ENCODE measurements around the gene REXO4. TPM values are rescaled to one million over a fixed set of nuclear protein-coding genes. Genes with fewer than 3 reads are reported as not detected.

Gene REXO4
- total RNA-seq, 4 donors from 2014 or later = 12.1 to 21.9 (median 16.0) TPM

- no peak overlapping the region for H3K4me3 ChIP-seq
- TF ChIP-seq EP300 (IDR thresholded peaks at IDR 0.05; ENCODE audit: low read depth) = no peak
- no peak for TF ChIP-seq POLR2A (IDR thresholded peaks at IDR 0.05)
- no peak for TF ChIP-seq CTCF (IDR thresholded peaks at IDR 0.05)
- TF ChIP-seq POLR2AphosphoS5 (IDR thresholded peaks at IDR 0.05) = no peak
- intact Hi-C loops (cut with DNase I; ENCODE audit: low total_unique reads) (no loop called here), in situ Hi-C loops (cut with MboI; ENCODE audit: low pct_ligation_motif_present in 1 of 4, low pct_unique_long_range_greater_than_20kb in 1 of 4, low sequenced_read_pairs in 3 of 4) (no loop called here)
- 85 to 88% methylated on average over 2 to 12 of the region's 12 CpGs for WGBS, 2 donors (ENCODE audit: low coverage in 1 of 2)
- no peaks in the 10 kb centered on the region for H3K36me3 ChIP-seq
- no peaks in the 10 kb centered on the region for H3K27me3 ChIP-seq
- no peaks in the 10 kb centered on the region for H3K9me3 ChIP-seq
- DNase-seq = no peak
- H3K4me1 ChIP-seq = no peaks in the 10 kb centered on the region
- no peak overlapping the region for H3K27ac ChIP-seq
These were observed 23.1 kb upstream of the REXO4 start for GRCh38 chr9:133440874-133441273.

- in situ Hi-C loops (cut with MboI; ENCODE audit: low pct_ligation_motif_present in 1 of 4, low pct_unique_long_range_greater_than_20kb in 1 of 4, low sequenced_read_pairs in 3 of 4) = no loop called here
These were observed 21.5 kb upstream of the REXO4 start for GRCh38 chr9:133439337-133439736.

DNA sequence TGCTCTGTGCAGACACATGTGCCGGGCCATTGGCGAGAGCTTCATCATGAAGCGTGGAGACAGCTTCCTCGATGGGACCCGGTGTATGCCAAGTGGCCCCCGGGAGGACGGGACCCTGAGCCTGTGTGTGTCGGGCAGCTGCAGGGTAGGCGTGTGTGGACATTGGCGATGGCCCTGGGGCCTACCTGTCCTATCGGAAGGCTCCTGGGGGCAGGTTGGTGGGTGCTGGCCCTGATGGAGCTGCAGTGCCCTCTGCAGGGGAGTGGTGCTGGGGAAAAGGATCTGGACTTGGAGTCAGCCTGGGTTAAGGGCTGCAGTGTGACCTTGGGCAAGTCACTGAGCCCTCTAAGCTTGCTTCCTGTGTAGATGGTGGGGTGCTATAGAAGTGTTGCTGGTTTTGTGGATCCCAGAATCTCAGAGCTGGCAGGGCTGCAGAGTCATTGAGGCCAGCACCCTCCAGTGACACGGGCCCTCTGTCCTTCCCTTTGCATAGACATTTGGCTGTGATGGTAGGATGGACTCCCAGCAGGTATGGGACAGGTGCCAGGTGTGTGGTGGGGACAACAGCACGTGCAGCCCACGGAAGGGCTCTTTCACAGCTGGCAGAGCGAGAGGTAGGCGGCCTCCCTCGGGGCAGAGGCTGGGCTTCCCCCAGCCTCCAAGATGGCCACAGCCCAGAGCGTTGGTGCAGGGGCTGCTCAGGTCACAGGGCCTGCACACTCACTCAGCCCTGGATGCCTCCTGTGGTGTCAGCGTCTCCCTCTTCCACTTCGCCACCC lies 20.1 kb upstream of the REXO4 start:
- Histone ChIP-seq H3K4me1 (no peaks in the 10 kb centered on the region), H3K9me3 (no peaks in the 10 kb centered on the region), H3K36me3 (no peaks in the 10 kb centered on the region), H3K27ac (no peak overlapping the region), H3K27me3 (no peaks in the 10 kb centered on the region), H3K4me3 (no peak overlapping the region)
- 79 to 87% methylated on average over 3 to 19 of the region's 20 CpGs for WGBS, 2 donors (ENCODE audit: low coverage in 1 of 2)
- TF ChIP-seq POLR2AphosphoS5 (IDR thresholded peaks at IDR 0.05) (no peak), EP300 (IDR thresholded peaks at IDR 0.05; ENCODE audit: low read depth) (no peak), POLR2A (IDR thresholded peaks at IDR 0.05) (no peak), CTCF (IDR thresholded peaks at IDR 0.05) (no peak)
- no peak for DNase-seq
- in situ Hi-C loops (cut with MboI; ENCODE audit: low pct_ligation_motif_present in 1 of 4, low pct_unique_long_range_greater_than_20kb in 1 of 4, low sequenced_read_pairs in 3 of 4) = no loop called here
- intact Hi-C loops (cut with DNase I; ENCODE audit: low total_unique reads) = no loop called here

More at GRCh38 chr9:133439337-133439736, 21.5 kb upstream of the REXO4 start:
- Histone ChIP-seq H3K36me3 (no peaks in the 10 kb centered on the region), H3K4me3 (no peak overlapping the region), H3K4me1 (no peaks in the 10 kb centered on the region), H3K27ac (no peak overlapping the region), H3K9me3 (no peaks in the 10 kb centered on the region), H3K27me3 (no peaks in the 10 kb centered on the region)
- 77% methylated on average over 4 of the region's 4 CpGs; no CpG with 5 or more reads in 1 of the 2 donors for WGBS, 2 donors (ENCODE audit: low coverage in 1 of 2)
- no peak for DNase-seq
- TF ChIP-seq POLR2AphosphoS5 (IDR thresholded peaks at IDR 0.05) (no peak), POLR2A (IDR thresholded peaks at IDR 0.05) (no peak), EP300 (IDR thresholded peaks at IDR 0.05; ENCODE audit: low read depth) (no peak), CTCF (IDR thresholded peaks at IDR 0.05) (no peak)
- intact Hi-C loops (cut with DNase I; ENCODE audit: low total_unique reads) = no loop called here

- WGBS, 2 donors (ENCODE audit: low coverage in 1 of 2) = 90% methylated on average over 16 of the region's 16 CpGs; no CpG with 5 or more reads in 1 of the 2 donors
- Histone ChIP-seq H3K4me3 (no peak overlapping the region), H3K27ac (no peak overlapping the region), H3K4me1 (no peaks in the 10 kb centered on the region), H3K36me3 (no peaks in the 10 kb centered on the region), H3K9me3 (no peaks in the 10 kb centered on the region), H3K27me3 (no peaks in the 10 kb centered on the region)
- no peak for DNase-seq
- intact Hi-C loops (cut with DNase I; ENCODE audit: low total_unique reads) (no loop called here), in situ Hi-C loops (cut with MboI; ENCODE audit: low pct_ligation_motif_present in 1 of 4, low pct_unique_long_range_greater_than_20kb in 1 of 4, low sequenced_read_pairs in 3 of 4) (no loop called here)
- TF ChIP-seq CTCF (IDR thresholded peaks at IDR 0.05) (no peak), POLR2A (IDR thresholded peaks at IDR 0.05) (no peak), POLR2AphosphoS5 (IDR thresholded peaks at IDR 0.05) (no peak)
These were observed 18.9 kb upstream of the REXO4 start for GRCh38 chr9:133436681-133437080.

All from transverse colon (tissue), 4 donors.